Stimulated activated CD4-positive, alpha-beta T cell treated with anti-CD3 and anti-CD28 coated beads, TNF-alpha, amount 100 ng/mL, for 48 hours (primary cell): ENCODE data around the gene ACE2.
A peak's percentile ranks its signal among the peaks of the same experiment; 100 is the strongest.

ENCODE experiments used
- DNase-seq, 3 donors: peaks; one replicate each; pipeline ENCODE4 v3.0.0-alpha.2; 2020; ENCODE audit warnings: low read depth in 3 of 3

The ACE2 gene

DNA sequence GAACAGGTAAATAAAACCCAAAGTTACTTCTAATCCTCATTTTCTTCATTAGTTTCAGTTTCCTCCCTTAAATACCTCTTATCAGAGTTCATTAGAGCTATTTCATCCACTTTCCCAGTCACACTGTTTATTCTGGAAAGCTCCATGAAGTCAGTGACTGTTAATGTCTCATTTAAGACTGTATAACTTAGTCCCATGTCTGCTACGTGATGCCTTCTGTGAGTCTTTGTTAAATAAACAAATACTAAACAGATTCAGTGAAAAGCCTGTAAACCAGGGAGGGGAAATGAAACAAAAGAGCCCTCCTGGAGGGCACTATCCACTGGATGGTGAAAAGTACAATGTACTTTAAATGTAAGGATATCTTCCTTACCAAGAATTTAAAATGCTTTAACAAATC, 24.7 kb downstream of the ACE2 start:
- no peak for DNase-seq

DNA sequence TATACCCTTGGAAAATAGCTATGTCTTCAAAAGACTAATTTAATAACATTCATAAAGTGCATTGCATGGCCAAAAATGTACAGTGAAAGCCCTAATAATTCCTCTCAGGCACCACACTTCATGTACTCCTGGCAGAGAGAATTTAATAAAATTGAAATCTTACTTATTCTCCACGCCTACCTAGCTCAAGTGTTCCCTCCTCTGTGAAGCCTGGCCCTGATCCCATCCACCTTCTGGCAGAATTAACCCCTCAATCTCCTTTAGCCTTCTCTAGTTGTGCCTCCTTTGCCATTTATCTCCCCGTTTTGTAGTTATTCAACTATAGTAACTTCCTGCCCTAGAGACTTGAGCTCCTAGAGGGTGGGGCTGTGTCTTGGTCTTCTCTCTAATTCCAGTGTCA, 26.7 kb downstream of the ACE2 start:
- DNase-seq, result no peak

DNA sequence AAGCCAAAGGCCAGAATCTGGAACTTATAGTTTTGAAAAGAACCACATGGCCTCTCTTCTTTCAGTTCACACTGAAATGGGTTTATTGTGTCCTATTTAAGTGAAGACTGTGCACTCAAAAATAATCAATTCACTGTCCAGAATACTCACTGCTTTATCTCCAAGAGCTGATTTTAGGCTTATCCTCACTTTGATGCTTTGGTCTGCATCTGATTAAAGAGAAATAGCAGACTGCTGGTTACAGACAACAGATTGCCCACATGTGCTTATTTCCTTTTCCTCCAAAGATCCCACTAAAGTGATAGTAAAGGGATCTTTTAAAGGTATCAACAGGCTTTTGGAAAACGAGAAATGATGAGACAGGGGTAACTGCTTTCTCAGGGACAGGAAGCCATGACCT, 30.6 kb downstream of the ACE2 start:
- DNase-seq, result no peak

GRCh38 chrX:15567886-15568616, 32.7 kb downstream of the ACE2 start:
- no peak for DNase-seq

- DNase-seq, result no peak
These were observed 33.5 kb downstream of the ACE2 start for GRCh38 chrX:15567267-15567666.

GRCh38 chrX:15566244-15566643, 34.5 kb downstream of the ACE2 start:
- no peak for DNase-seq

DNA sequence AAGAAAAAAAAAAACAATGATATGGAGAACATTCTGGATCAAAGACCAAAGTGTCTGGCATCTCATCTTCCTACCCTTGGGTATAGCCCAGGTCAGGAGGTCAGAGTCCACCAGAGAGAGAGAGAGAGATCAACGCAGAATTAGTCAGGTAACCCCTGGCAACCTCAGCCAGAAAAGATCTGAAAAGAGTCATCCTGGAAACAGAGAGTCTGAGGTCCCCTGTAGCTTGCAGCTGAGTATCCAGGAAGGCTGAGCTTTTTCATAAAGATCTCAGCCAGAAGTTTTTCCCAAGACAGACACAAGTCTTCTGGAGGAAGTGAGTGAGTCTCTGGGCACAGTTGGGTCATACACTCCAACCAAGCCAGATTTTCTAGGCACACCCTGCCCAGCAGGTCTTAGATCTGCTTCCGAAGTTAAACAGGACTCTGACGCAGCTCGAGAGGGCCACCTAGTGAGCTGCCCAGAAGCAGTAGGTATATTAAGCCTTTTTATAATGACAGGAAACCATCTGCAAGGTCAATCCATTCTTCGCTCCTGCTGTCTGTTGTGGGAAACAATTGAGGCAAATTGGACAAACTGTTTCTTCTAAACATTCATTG, 35.7 kb downstream of the ACE2 start:
- DNase-seq, result peak in 2 of 3 donors; percentile 1 to 7

- no peak for DNase-seq
These were observed 37.7 kb downstream of the ACE2 start for GRCh38 chrX:15563056-15563455.

DNA sequence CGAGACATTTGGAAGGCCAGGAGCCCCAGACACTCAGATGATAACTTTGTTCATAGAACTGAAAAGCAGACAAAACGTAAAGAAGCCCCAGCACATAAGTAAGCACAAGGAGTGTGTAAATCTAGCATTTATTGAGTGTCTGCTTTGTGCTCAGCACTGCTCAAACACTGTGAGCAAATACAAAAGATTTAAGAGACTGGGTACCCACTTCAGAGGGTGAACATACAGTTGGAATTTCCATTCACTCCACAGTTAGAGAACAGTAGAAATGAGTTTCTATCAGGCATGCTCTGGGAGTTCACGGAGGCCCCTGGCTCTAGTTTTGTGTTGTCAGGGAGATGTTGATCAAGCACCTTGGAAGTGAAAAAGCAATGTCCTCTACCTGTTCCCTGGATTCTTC, 39.8 kb downstream of the ACE2 start:
- no peak for DNase-seq

DNA sequence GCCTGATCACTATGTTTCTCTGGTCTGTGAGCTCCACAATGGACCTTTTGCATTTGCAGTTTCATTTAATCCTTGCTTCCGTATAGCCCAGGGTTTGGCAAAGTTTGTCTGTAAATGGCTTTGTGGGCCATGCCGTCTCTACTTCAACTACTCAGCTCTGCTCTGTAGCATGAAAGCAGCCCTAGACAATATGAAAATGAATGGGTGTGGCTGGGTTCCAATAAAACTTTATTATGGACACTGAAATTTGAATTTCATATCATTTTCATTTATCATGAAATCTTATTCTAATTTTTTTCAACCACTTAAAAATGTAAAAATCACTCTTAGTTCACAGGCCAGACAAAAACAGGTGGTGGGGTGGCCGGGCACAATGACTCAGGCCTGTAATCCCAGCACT, 41.5 kb downstream of the ACE2 start:
- DNase-seq, result no peak

DNA sequence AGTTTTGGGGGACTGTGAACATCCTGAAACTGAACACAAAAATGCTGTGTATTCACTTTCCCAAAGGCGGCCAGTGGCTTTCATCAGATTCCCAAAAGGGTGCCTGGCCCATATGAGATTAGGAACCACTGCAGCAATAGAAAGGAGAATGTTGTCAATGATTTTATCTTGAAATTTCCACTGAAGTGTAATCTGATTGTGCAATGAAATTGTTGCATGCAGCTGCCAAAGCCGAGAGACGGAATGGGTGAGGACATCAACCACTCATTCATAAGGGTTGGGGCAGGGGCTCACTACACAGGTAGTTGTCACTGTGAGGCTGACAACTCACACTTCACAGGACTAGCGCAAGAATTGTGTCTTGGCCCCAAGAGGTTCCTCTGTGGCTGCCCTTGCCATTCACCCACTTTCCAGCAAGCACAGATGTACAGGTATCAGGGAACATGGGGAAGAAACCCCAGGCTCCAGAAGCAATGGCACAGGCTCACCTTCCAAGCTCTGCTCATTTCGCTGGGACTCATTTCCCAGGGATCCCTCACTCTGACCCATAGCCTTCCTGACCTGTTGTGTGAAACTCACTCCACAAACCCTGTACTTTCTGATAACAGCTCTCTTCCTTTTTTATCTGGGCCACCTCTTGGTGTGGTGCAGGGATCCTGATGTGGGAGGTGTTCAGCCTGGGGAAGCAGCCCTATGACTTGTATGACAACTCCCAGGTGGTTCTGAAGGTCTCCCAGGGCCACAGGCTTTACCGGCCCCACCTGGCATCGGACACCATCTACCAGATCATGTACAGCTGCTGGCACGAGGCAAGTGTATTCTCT, 51.4 kb downstream of the ACE2 start:
- no peak for DNase-seq

- no peak for DNase-seq
These were observed 53.4 kb downstream of the ACE2 start for GRCh38 chrX:15547356-15547755.

DNA sequence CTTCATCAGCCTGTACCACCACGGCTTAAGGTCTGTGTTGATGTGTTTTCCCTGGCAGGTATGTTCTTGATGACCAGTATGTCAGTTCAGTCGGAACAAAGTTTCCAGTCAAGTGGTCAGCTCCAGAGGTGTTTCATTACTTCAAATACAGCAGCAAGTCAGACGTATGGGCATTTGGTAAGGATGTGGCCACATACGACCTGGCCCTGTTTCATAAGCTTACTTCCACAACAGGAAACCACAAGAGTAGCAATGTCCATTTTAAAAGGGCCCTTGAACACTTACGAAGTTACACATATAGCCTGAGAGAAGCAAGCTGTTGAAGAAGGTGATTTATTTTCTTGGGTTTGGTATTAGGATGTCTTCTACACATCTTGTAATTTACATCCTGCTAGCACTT, 54.0 kb downstream of the ACE2 start:
- DNase-seq, result no peak

DNA sequence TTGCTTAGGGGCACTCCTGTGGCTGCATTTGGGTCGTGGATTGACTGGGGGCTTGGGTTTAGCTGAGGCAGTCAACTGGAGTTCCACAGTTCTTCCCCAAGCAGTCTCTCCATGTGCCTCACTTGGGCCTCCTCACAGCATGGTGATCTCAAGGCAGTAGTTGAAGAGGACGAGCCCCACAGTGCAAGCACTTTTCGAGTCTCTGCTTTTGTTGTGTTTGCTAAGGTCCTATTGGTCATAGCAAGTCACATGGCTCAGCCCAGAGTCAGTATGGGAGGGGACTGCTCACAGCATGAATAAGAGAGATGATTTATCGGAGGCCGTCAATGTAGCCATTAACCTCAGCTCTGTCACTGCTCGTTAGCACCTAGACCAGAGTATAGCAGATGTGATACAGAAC, 70.4 kb downstream of the ACE2 start:
- no peak for DNase-seq

DNA sequence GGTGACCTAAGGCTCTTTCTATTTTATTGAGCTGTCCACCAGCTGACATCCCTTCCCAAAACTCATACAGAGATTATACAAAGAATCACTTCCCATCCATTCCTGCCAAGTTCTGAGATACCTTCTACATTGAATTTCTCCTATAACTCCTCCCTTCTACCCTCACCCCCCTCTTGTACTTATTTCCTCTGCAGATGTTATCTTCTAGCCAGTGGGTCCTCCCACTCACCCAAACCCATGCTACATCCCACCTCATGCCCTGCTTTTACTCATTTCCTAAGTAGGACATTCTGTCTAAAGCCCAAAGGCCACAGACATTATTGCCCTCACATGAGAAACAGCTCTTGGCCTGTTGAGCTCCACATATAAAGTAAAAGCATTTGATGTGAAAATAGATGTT, 71.6 kb downstream of the ACE2 start:
- DNase-seq, result no peak

DNA sequence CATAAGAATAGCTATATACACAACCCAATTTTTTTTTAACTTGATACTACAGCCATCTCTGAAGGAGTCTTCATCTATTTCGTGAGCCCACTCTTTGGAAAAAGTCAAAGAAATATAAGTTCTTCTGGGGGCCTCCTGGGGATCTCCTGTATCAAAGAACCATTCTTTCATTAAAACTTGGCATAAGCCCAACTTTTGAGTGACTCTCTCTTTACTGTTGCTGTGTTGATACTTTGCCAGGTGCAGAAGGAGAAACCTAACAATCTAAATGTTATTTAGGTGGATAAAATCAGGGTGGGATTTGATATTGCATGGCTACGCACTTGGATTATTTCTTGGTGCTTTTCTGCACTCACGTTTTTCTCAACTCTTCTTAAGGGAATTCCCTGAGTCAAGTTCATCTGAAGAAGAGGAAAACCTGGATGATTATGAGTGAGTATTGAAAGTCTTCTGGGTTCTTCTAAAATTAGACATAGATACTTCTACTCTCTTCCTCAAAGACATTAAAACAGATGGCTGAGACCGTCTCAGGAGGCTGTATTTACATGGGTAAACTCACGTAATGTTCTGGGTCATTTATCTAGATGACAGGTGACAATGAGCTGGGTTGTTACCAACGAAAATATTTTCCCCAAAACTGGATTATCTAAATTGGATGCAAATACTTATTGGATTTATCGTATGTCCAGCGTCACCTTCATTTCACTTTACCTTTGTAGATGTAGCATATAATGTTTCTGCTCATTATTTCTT, 74.9 kb downstream of the ACE2 start:
- no peak for DNase-seq

GRCh38 chrX:15524417-15524816, 76.3 kb downstream of the ACE2 start:
- no peak for DNase-seq

GRCh38 chrX:15523088-15523487, 77.7 kb downstream of the ACE2 start:
- DNase-seq, result no peak

DNA sequence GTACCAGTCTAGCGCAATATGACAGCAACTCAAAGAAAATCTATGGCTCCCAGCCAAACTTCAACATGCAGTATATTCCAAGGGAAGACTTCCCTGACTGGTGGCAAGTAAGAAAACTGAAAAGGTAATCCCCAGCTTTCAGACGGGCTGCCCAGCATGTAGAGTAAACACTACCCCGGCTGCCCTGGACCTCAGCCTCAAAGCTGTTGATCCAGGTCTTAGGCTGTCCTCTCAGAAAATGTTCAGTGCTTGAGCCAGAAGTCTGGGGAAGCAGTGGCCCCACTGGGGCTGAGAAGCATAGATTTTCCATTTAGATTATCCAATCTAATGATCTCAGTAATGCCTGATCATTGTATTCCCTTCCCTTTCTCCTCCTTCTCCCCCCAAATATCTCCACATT, 78.3 kb downstream of the ACE2 start:
- DNase-seq, result no peak

DNA sequence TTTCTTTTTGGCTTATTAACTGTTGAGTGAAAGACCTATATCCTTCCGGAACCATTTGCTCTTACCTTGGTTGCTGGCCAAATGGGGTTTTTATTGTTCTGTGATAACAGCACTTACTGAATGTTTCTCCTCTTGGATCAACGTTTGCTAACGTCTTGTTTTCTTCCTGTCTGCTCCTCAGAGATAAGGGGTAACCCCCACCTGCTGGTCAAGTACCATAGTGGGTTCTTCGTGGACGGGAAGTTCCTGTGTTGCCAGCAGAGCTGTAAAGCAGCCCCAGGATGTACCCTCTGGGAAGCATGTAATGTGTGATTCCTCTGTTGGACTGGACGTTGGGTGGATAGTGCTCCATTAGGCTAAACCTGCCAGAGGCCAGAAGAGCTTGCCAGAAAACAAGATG, 84.8 kb downstream of the ACE2 start:
- DNase-seq, result no peak

DNA sequence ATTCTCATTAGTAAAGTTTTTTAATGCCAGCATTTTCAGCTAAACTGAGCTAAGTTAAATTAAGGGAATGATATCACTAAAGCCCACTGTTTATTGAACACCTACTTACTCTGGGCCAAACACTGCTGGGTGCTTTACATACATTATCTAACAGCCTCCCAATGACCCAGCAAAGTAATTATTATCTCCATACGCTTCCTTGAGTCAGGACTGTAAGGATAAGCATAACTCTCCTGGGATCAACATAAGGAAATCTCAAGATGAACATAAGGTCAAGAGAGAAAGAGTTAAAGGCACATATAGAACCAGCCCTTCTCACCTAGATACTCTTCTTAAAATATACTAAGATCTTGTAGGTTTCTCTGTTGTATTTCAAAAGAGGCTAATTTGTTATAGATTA, 86.5 kb downstream of the ACE2 start:
- DNase-seq, result no peak

GRCh38 chrX:15512401-15512965, 88.3 kb downstream of the ACE2 start:
- DNase-seq, result no peak
